A549 (cell line): ENCODE measurements around the gene SMC5.
"Not testable (repeated sequence)": the region's sequence is repeated elsewhere in the genome, so short reads cannot be mapped to it uniquely, and the experiment has no call there.

ENCODE experiments used
- CEBPB ChIP-seq, 2 experiments: fragments of >200 bp in 1 of 2; sonication (Bioruptor Twin) in 1 of 2; formaldehyde crosslinking in 1 of 2; IDR thresholded peaks; 2 replicates each; pipeline ENCODE4 v1.6.1; 2012 to 2016
- CTCF ChIP-seq: fragments of >200 bp; sonication (Bioruptor Twin); formaldehyde crosslinking; IDR thresholded peaks from 3 replicates; pipeline ENCODE4 v1.5.1; 2016
- EP300 ChIP-seq, 2 experiments: fragments of >200 bp; sonication (Bioruptor Twin); formaldehyde crosslinking; IDR thresholded peaks; 2 replicates in 1 of 2; 3 replicates in 1 of 2; pipeline ENCODE4 v1.6.1; 2016 to 2017
- KDM1A ChIP-seq: fragments of 200-600 bp; sonication (generic); IDR thresholded peaks from 2 replicates; pipeline ENCODE4 v1.6.1; 2016; ENCODE audit warnings: low read depth, mild to moderate bottlenecking
- MYC ChIP-seq: IDR thresholded peaks from 2 replicates; pipeline ENCODE4 v1.6.1; 2012; ENCODE audit warnings: mild to moderate bottlenecking, inconsistent platforms, low read length, improper control_type of control experiment, borderline replicate concordance
- POLR2A ChIP-seq: IDR thresholded peaks from 2 replicates; pipeline ENCODE4 v1.6.1; 2012; ENCODE audit warnings: mild to moderate bottlenecking, low read length
- POLR2AphosphoS2 ChIP-seq: conservative IDR thresholded peaks from 2 replicates; pipeline ENCODE4 v1.6.1; 2012; ENCODE audit warnings: low read length, improper control_type of control experiment, inconsistent platforms
- RAD21 ChIP-seq, 2 experiments: fragments of >200 bp in 1 of 2; sonication (Bioruptor Twin) in 1 of 2; formaldehyde crosslinking in 1 of 2; IDR thresholded peaks in 1 of 2; conservative IDR thresholded peaks in 1 of 2; 2 replicates in 1 of 2; 3 replicates in 1 of 2; pipeline ENCODE4 v1.6.1; 2012 to 2018; ENCODE audit warnings: inconsistent platforms in 1 of 2
- USF2 ChIP-seq: fragments of 450-650 bp; IDR thresholded peaks from 2 replicates; pipeline ENCODE4 v1.6.1; 2014; ENCODE audit warnings: antibody characterized with exemption
- ZFP36 ChIP-seq: fragments of 450-650 bp; IDR thresholded peaks from 2 replicates; pipeline ENCODE4 v1.6.1; 2014; ENCODE audit warnings: borderline replicate concordance; ENCODE audit not compliant: partially characterized antibody

- TF ChIP-seq KDM1A; USF2; POLR2A; CTCF; EP300 (IDR thresholded peaks at IDR 0.05); RAD21 (conservative IDR thresholded peaks at IDR 0.05 in 1 of 2, IDR thresholded peaks at IDR 0.05 in 1 of 2); MYC; ZFP36; CEBPB (IDR thresholded peaks at IDR 0.05); POLR2AphosphoS2: not testable (repeated sequence)
These were observed 12.8 kb upstream of the SMC5 start for GRCh38 chr9:70245952-70246351.
